Endothelial cell of umbilical vein (primary cell): ENCODE data around the gene ABHD8.

Experiments used
- EZH2 ChIP-seq: IDR thresholded peaks from 2 replicates; pipeline ENCODE4 v1.6.1; 2012; ENCODE audit warnings: borderline replicate concordance, low read depth, mild to moderate bottlenecking, moderate library complexity, low read length, inconsistent platforms; ENCODE audit not compliant: severe bottlenecking
- MAX ChIP-seq: IDR thresholded peaks from 2 replicates; pipeline ENCODE4 v1.6.1; 2011; ENCODE audit not compliant: insufficient read depth, insufficient read length

DNA sequence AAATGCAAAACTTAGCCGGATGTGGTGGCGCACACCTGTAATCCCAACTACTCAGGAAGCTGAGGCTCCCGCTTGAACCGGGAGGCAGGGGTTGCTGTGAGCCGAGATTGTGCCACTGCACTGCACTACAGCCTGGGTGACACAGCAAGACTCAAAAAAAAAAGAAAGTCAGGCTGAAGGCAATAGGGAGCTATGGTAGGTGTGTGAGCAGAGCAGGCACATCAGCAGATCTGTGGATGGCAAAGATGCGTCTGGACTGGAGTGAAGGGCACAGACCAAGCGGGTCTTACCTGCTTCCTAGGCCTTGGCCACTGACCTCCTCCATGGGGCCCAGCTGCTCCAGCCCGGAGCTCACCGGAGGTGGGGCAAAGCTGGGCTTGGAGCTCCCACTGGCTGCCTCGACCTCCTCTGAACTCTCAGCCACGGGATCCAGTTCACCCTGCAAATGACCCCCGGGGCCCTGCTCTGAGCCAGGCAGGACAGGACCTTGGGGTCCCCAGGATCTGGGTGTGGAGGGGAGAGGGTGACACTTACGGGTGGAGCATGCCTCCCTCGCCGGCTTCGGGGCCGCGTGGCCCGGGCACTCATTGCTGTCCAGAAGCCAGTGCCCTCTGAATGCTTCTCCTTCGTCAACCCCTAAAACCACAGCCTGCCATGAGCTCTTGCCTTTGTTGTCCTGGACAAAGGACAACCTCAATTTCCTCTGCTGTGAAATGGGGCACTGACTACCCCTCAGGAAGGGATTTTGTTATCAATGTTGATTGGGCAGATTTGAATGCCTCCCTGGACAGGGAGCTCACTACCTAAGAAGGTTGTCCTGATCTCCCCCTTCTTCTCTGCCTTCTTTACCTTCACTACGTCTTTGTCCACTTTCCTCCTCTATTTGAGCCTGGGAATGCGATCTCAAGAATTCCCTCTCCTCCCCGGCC is 39.2 kb downstream of the ABHD8 start:
- TF ChIP-seq MAX (no peak), EZH2 (no peak)
